Motor neuron (in vitro differentiated cells): Measurements from ENCODE around the gene MFSD11. TPM values are rescaled to one million over a fixed set of nuclear protein-coding genes. Genes with fewer than 3 reads are reported as not detected.
"Not testable (repeated sequence)": the region's sequence is repeated elsewhere in the genome, so short reads cannot be mapped to it uniquely, and the experiment has no call there.

Experiments
- ATAC-seq, 8 experiments: fragments of 200-7000 bp; cut with Tn5 transposase; replicated peaks in 6 of 8; 2 replicates each; pipeline ENCODE4 v1.8.0; 2021; ENCODE audit warnings: mild to moderate bottlenecking in 8 of 8, moderate library complexity in 8 of 8
- H3K27ac ChIP-seq, 2 donors: fragments of 250-450 bp; sonication (Bioruptor Pico); 2 replicates each; pipeline ENCODE4 v1.9.0; 2021; ENCODE audit warnings: antibody characterized with exemption in 2 of 2, mild to moderate bottlenecking in 2 of 2, moderate library complexity in 1 of 2
- H3K4me1 ChIP-seq, 2 donors: fragments of 250-450 bp; sonication (Bioruptor Pico); replicated peaks in 1 of 2; 2 replicates each; pipeline ENCODE4 v1.6.1; 2021; ENCODE audit warnings: antibody characterized with exemption in 2 of 2, mild to moderate bottlenecking in 2 of 2, moderate library complexity in 1 of 2
- H3K4me3 ChIP-seq, 5 donors: fragments of 250-450 bp; sonication (Bioruptor Pico); 2 replicates each; pipeline ENCODE4 v1.9.0; 2021; ENCODE audit warnings: antibody characterized with exemption in 5 of 5, mild to moderate bottlenecking in 5 of 5, moderate library complexity in 4 of 5
- WGBS, 10 experiments: fragments of 450-650 bp; shearing (Covaris generic); methylation state at CpG; one replicate each; pipeline ENCODE4 v1.0.0; 2022; 5-methylcytosine and 5-hydroxymethylcytosine counted together
- in situ Hi-C, 9 experiments: fragments of 400-800 bp; cut with MboI; loops; one replicate each; pipeline ENCODE4 v1.15.0; 2021; ENCODE audit warnings: low sequenced_read_pairs in 9 of 9, low pct_unique_long_range_greater_than_20kb in 2 of 9; ENCODE audit not compliant: unreplicated experiment in 9 of 9
- total RNA-seq, 8 experiments: library from RNA; unstranded; fragments of 300-600 nt; gene quantifications; 2 replicates each; pipeline versions ENCODE4 v1.2.3 to v1.2.4, GENCODE V29; 2022

Gene MFSD11
- total RNA-seq, 8 experiments from 2014 or later: 14.9 to 38.7 (median 22.2) TPM

DNA sequence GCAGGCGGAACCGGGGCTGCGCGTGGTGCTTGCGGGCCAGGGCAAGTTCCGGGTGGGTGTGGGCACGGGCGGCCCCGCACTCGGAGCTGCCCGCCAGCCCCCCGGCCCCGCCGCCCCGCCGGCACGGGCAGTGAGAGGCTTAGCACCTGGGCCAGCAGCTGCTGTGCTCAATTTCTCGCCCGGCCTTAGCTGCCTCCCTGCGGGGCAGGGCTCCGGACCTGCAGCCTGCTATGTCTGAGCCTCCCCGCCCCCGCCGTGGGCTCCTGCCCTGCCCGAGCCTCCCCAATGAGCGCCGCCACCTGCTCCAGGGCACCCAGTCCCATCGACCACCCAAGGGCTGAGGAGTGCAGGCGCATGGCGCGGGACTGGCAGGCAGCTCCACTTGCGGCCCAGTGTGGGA is 68.2 kb downstream of the MFSD11 start:
- not testable (repeated sequence) for H3K27ac ChIP-seq, H3K4me3 ChIP-seq, ATAC-seq
- H3K4me1 ChIP-seq: peaks cover 0 to 12% of the 10 kb centered on the region in 2 donors
- no CpG with 5 or more reads among the region's 32 CpGs for WGBS, 10 experiments
- in situ Hi-C loops: loop anchor here in 1 of 9 experiments (25.0 kb wide), 1 partner anchor 256 kb away; no protein-coding TSS in a partner anchor

DNA sequence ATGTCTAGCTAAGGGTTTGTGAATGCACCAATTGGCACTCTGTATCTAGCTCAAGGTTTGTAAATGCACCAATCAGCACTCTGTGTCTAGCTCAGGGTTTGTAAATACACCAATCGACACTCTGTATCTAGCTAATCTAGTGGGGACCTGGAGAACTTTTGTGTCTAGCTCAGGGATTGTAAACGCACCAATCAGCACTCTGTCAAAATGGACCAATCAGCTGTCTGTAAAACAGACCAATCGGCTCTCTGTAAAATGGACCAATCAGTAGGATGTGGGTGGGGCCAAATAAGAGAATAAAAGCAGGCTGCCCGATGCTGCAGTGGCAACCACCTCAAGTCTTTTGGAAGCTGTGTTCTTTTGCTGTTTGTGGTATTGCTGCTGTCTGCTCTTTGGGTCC is 68.8 kb downstream of the MFSD11 start:
- not testable (repeated sequence) for H3K27ac ChIP-seq, H3K4me3 ChIP-seq, ATAC-seq
- peaks cover 0 to 14% of the 10 kb centered on the region in 2 donors for H3K4me1 ChIP-seq
- in situ Hi-C loops: loop anchor here in 1 of 9 experiments (25.0 kb wide), 1 partner anchor 256 kb away; no protein-coding TSS in a partner anchor
- 90 to 100% (median 100%) methylated on average over 1 to 2 of the region's 4 CpGs; no CpG with 5 or more reads in 6 of the 10 experiments for WGBS, 10 experiments

DNA sequence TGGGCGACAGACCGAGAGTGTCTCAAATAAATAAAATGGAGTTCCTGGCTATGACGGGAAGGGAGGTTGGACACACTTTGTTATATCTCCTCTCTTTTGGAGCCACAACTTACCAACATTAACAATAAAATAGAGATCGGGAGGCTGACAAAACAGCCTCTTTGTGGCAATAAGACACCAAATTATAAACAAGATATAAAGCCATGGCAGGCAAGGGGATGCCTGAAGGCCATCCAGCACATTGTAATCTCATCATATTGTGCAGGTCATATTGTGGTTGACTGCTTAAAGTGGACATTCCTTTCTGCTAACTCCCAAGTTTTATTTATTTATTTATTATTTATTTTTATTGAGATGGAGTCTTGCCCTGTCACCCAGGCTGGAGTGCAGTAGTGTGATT is 70.4 kb downstream of the MFSD11 start:
- Histone ChIP-seq H3K4me1 (peaks cover 0 to 13% of the 10 kb centered on the region in 2 donors), H3K4me3 (no peak overlapping the region), H3K27ac (no peak overlapping the region)
- in situ Hi-C loops: loop anchor here in 1 of 9 experiments (25.0 kb wide), 1 partner anchor 254 kb away; no protein-coding TSS in a partner anchor
- ATAC-seq: no peak
- WGBS, 10 experiments: 84 to 100% (median 94%) methylated on average over 1 to 4 of the region's 4 CpGs; no CpG with 5 or more reads in 5 of the 10 experiments

DNA sequence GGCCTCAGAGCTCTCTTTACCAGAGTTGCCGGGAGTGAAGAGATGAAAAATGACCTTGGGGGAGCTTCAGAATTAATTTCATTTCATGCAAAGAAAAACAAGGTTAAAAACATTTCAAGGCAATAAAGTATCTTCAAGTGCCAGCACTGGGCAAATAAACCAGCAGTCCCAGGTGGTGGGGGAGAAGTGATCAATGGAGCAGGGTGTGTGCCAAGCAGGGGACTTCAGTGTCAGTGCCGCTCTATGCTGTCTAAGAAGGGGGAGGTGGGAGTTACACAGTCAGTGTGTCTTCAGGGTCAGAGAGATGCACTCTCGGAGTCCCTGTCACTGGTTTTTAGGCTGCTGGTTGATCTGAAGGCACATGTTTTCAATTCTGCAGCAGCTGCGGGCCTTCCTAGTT is 73.0 kb downstream of the MFSD11 start:
- peaks cover 0 to 7% of the 10 kb centered on the region in 2 donors for H3K4me1 ChIP-seq
- WGBS, 10 experiments: 13 to 78% (median 42%) methylated on average over 1 to 3 of the region's 4 CpGs; no CpG with 5 or more reads in 1 of the 10 experiments
- no peak overlapping the region for H3K4me3 ChIP-seq
- H3K27ac ChIP-seq: peak overlapping the region in 1 of 2 donors; percentile 5
- ATAC-seq: peak in 4 of 8 experiments; percentile 61 to 79 (median 68)
- in situ Hi-C loops: loop anchor here in 1 of 9 experiments (25.0 kb wide), 1 partner anchor 251 kb away; no protein-coding TSS in a partner anchor

DNA sequence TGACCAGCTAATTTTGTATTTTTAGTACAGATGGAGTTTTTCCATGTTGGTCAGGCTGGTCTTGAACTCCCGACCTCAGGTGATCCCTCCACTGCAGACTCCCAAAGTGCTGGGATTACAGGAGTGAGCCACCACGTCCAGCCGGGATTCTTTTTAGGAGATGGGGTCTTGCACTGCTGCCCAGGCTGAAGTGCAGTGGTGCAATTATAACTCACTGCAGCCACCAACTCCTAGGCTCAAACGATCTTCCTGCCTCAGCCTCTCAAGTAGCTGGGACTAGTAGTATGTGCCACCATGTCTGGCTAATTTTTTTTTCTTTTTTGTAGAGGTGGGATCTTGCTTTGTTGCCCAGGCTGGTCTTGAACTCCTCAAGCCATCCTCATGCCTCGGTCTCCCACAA is 73.9 kb downstream of the MFSD11 start:
- Histone ChIP-seq H3K4me3 (no peak overlapping the region), H3K4me1 (peaks cover 0 to 7% of the 10 kb centered on the region in 2 donors), H3K27ac (no peak overlapping the region)
- in situ Hi-C loops: loop anchor here in 1 of 9 experiments (25.0 kb wide), 1 partner anchor 250 kb away; no protein-coding TSS in a partner anchor
- 40 to 100% (median 88%) methylated on average over 1 to 4 of the region's 5 CpGs; no CpG with 5 or more reads in 2 of the 10 experiments for WGBS, 10 experiments
- ATAC-seq: no peak

DNA sequence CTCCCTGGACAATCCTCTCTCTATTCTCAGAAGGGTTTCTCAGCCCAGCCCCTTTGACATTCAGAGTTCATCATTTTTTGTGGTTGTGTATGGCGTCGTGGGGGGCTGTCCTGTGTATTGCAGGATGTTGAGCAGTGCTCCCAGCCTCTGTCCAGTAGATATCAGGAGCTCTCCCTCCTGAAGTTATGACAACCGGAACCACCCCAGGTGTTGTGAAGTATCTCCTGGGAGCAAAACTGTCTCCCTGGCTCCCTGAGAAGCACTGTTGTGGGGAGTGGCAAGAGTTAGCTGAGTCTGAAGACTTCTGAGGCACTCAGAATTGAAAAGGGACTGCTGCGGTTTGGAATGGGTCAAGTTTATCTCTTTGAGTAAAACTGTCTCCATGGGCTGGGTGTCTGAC is 74.3 kb downstream of the MFSD11 start:
- no peak for ATAC-seq
- 50 to 100% (median 82%) methylated on average over 1 to 3 of the region's 4 CpGs; no CpG with 5 or more reads in 2 of the 10 experiments for WGBS, 10 experiments
- H3K4me3 ChIP-seq: no peak overlapping the region
- in situ Hi-C loops: loop anchor here in 1 of 9 experiments (25.0 kb wide), 1 partner anchor 250 kb away; no protein-coding TSS in a partner anchor
- no peak overlapping the region for H3K27ac ChIP-seq
- peaks cover 0 to 7% of the 10 kb centered on the region in 2 donors for H3K4me1 ChIP-seq

DNA sequence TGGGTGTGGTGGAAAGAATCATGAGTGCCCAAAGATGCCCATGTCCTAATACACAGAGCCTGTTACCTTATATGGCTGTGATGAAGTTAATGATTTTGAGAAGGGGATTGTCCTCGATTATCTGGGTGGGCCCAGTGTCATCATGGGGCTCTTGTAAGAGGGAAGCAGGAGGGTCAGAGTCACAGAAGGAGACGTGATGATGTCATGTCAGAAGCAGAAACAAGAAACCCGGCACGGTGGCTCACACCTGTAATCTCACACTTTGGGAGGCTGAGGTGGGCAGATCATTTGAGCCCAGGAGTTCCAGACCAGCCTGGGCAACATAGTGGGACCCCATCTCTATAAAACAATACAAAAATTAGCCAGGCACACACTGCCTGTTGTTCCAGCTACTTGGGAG is 75.0 kb downstream of the MFSD11 start:
- WGBS, 10 experiments: 18 to 100% (median 20%) methylated on average over 1 to 4 of the region's 4 CpGs; no CpG with 5 or more reads in 7 of the 10 experiments

DNA sequence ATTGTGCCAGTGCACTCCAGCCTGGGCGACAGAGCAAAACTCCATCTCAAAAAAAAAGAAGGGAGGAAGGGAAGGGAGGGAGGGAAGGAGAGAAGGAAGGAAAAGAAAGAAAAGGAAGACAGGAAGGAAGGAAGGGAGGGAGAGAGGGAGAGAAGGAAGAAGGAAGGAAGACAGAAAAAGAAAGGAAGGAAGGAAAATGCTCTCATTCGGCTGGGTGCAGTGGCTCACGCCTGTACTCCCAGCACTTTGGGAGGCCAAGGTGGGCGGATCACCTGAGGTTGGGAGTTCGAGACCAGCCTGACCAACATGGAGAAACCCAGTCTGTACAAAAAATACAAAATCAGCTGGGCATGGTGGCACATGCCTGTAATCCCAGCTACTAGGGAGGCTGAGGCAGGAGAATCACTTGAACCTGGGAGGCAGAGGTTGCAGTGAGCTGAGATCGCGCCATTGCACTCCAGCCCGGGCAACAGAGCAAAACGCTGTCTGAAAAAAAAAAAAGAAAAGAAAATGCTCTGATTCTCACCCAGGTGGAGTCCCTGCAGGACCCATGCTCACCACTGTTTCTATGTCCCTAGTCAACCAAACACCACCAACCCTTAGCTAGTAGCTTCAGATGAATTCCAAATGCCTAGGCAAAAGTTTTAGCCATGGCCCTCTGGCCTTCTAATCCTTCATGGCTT is 78.1 kb downstream of the MFSD11 start:
- H3K4me1 ChIP-seq, H3K4me3 ChIP-seq, H3K27ac ChIP-seq: not testable (repeated sequence)
- in situ Hi-C loops: loop anchor here in 1 of 9 experiments (25.0 kb wide), 1 partner anchor 246 kb away; no protein-coding TSS in a partner anchor
- 0 to 87% (median 63%) methylated on average over 1 to 7 of the region's 9 CpGs; no CpG with 5 or more reads in 2 of the 10 experiments for WGBS, 10 experiments
- ATAC-seq: peak in 7 of 8 experiments; percentile 25 to 60 (median 36)

More for the DNA sequence above, 75.0 kb downstream of the MFSD11 start:
- ATAC-seq: no peak
- in situ Hi-C loops: loop anchor here in 1 of 9 experiments (25.0 kb wide), 1 partner anchor 249 kb away; no protein-coding TSS in a partner anchor
- Histone ChIP-seq H3K4me1 (peaks cover 0 to 7% of the 10 kb centered on the region in 2 donors), H3K4me3 (no peak overlapping the region), H3K27ac (no peak overlapping the region)

DNA sequence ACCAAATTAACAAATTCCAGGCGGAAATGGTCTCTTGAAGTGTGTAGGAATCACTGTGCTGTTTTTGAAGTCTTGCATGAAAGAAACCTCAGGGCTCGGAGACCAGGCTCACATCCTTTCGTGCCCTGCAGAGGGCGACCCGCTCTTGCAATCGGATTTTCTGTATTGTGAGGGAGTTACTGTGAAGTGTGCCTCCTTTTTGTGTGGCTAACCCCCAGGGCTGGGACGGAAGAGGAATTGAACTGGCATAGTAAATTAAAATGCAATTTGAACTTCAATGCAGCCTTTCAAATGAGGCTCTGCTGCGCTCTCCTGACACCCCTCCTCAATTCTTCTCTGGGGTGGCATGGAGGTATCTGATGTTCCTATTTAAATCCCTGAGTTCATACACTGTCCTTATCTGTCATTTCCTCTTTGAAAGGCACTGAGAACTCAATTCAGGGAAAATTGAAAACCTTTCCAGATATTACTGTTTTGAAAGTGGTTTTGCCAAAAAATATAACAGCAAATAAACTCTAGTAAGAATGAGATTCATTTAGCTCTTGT is 78.7 kb downstream of the MFSD11 start:
- Histone ChIP-seq H3K4me1 (no peaks in the 10 kb centered on the region), H3K27ac (no peak overlapping the region), H3K4me3 (no peak overlapping the region)
- 0 to 29% (median 3%) methylated on average over 1 to 8 of the region's 8 CpGs; no CpG with 5 or more reads in 2 of the 10 experiments for WGBS, 10 experiments
- ATAC-seq: peak; percentile 87 to 96 (median 90)
- in situ Hi-C loops: loop anchor here in 1 of 9 experiments (25.0 kb wide), 1 partner anchor 246 kb away; no protein-coding TSS in a partner anchor

DNA sequence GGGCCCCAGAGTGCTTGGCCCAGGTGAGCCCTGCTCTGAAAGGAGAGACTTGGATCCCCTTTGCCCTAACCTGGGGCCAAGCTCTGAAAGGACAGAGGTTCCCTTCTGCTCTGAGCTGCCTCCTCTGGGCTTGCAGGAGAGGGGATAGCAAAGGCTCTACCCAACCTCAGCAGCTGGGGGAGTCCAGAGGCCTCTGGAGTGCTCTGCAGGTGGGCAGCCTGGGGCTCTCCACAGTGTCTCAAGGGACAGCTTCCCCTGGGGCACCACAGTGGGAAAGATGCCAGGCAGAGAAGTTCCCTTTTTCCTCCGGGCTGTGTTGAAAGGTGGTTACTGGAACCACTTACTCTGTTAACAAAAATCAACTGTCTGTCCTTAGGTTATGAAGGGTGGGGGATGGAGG is 82.1 kb downstream of the MFSD11 start:
- ATAC-seq: peak in 2 of 8 experiments; percentile 30 to 56
- WGBS, 10 experiments: no CpG with 5 or more reads among the region's 1 CpG

DNA sequence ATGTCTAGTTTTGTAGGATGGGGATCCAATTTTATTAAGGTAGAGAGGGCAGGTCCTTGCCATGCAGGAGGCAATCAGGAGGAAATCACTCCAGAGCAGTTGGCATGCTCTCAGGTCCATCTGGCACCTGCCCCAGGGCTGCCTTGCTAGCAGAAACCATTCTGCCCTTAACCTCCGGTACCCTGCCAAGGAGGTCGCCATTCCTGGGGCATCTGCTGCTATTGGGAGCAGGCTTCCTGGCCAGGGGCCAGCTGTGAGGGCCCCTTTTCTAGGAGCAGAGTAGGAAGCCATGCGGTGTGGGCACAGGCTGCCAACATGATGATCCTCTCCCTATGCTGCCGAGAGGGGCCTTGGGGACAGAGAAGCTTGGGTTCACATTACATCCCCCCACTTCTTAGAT is 82.6 kb downstream of the MFSD11 start:
- in situ Hi-C loops: loop anchor here in 1 of 9 experiments (25.0 kb wide), 1 partner anchor 242 kb away; no protein-coding TSS in a partner anchor
- 70 to 100% methylated on average over 2 of the region's 4 CpGs; no CpG with 5 or more reads in 8 of the 10 experiments for WGBS, 10 experiments
- Histone ChIP-seq H3K4me1 (no peaks in the 10 kb centered on the region), H3K27ac (no peak overlapping the region), H3K4me3 (no peak overlapping the region)
- ATAC-seq: no peak

More for the DNA sequence above, 82.1 kb downstream of the MFSD11 start:
- Histone ChIP-seq H3K4me1 (no peaks in the 10 kb centered on the region), H3K4me3 (no peak overlapping the region), H3K27ac (no peak overlapping the region)
- in situ Hi-C loops: loop anchor here in 1 of 9 experiments (25.0 kb wide), 1 partner anchor 242 kb away; no protein-coding TSS in a partner anchor

DNA sequence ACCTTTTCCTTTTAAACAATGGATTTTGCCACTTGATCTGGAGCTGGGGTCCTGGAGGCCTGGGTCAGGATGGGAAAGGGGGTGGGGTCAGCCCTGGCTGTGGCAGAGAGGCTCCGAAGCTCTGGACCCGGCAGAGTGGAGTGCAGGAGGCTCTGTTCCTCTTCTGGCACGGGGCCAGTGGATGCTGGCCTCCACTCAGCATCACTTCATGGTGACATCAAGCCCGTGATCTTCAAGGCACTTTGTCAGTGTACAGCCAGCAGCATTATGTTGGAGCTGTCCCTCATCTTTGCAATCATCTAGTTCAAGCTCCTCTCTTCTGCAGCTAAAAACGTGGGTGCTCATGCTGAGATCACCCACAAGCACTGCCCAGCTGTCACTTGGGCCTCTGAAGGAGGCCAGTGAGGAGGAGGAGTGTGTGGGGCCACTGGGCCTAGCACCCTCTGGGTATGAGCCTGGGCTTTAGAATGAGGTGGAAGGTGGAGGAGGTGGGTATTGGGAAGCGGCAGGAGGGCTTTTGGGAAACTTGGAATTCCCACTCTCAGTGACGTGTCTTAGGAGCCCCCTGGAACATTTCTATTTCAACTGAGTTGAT is 84.4 kb downstream of the MFSD11 start:
- in situ Hi-C loops: loop anchor here in 1 of 9 experiments (25.0 kb wide), 1 partner anchor 240 kb away; no protein-coding TSS in a partner anchor
- Histone ChIP-seq H3K4me1 (no peaks in the 10 kb centered on the region), H3K27ac (no peak overlapping the region), H3K4me3 (no peak overlapping the region)
- ATAC-seq: no peak
- WGBS, 10 experiments: 50 to 83% (median 60%) methylated on average over 1 to 4 of the region's 7 CpGs; no CpG with 5 or more reads in 5 of the 10 experiments
